ENCODE data around the gene DAPK2.

- TF ChIP-seq TAF1 (IDR thresholded peaks at IDR 0.05; ENCODE audit: borderline replicate concordance, insufficient read depth, low read length) (no peak), POLR2AphosphoS5 (IDR thresholded peaks at IDR 0.05; ENCODE audit: low read depth, low read length) (no peak)
Measured at GRCh38 chr15:64001148-64001547, 45.1 kb downstream of the DAPK2 start.

Data from PFSK-1 (cell line).